Measurements from ENCODE around the gene RNF144B. TPM values are rescaled to one million over a fixed set of nuclear protein-coding genes. Genes with fewer than 3 reads are reported as not detected.

Gene RNF144B
- total RNA-seq, 1 experiment from 2014 or later: 2.3 TPM

- Histone ChIP-seq H3K4ac (ENCODE audit: low read depth, low read length) (no peak overlapping the region), H3K9me3 (ENCODE audit: control insufficient read depth, low read depth, low read length) (no peaks in the 10 kb centered on the region), H2AK5ac (ENCODE audit: insufficient read length, low read length) (no peak overlapping the region), H4K91ac (ENCODE audit: insufficient read length, low read depth, low read length) (no peak overlapping the region), H3K18ac (ENCODE audit: insufficient read length, low read depth, low read length) (no peak overlapping the region), H4K20me1 (ENCODE audit: control insufficient read depth, insufficient read depth, insufficient read length) (no peaks in the 10 kb centered on the region), H3K9ac (ENCODE audit: extremely low read depth, insufficient read length, low read length) (no peak overlapping the region), H3K27ac (ENCODE audit: insufficient read length, low read depth, low read length) (no peak overlapping the region), H4K5ac (ENCODE audit: insufficient read length, low read depth, low read length) (no peak overlapping the region), H2BK12ac (ENCODE audit: insufficient read length, low read depth, low read length) (no peak overlapping the region), H2BK20ac (ENCODE audit: low read depth, low read length, poor library complexity, severe bottlenecking) (no peak overlapping the region), H3K4me2 (ENCODE audit: insufficient read depth, insufficient read length, low read length) (no peak overlapping the region), H3K14ac (ENCODE audit: insufficient read depth, low read length) (no peak overlapping the region), H2BK5ac (ENCODE audit: insufficient read length, low read length) (no peak overlapping the region), H2BK15ac (ENCODE audit: low read depth, low read length) (no peak overlapping the region), H3K23me2 (ENCODE audit: insufficient read length, low read depth, low read length, poor library complexity, severe bottlenecking) (no peaks in the 10 kb centered on the region), H3K4me1 (ENCODE audit: insufficient read depth, low read length) (no peaks in the 10 kb centered on the region), H3K27me3 (ENCODE audit: insufficient read depth, low read length) (no peaks in the 10 kb centered on the region), H3K79me2 (ENCODE audit: insufficient read depth, low read length) (no peaks in the 10 kb centered on the region), H4K8ac (replicated peaks; ENCODE audit: insufficient read length, low read depth, low read length) (no peak overlapping the region), H3K79me1 (ENCODE audit: insufficient read depth, low read depth, low read length, poor library complexity, severe bottlenecking) (no peaks in the 10 kb centered on the region), H2BK120ac (ENCODE audit: low read depth, low read length, poor library complexity, severe bottlenecking) (no peak overlapping the region), H3K56ac (ENCODE audit: insufficient read length, low read depth, low read length) (no peak overlapping the region), H3K23ac (ENCODE audit: insufficient read length, low read depth, low read length) (no peak overlapping the region), H3T11ph (ENCODE audit: low read length) (no peak overlapping the region), H2AFZ (ENCODE audit: low read length) (no peak overlapping the region)
- Mint-ChIP-seq H3K27me3 (ENCODE audit: low read depth) (no peaks in the 10 kb centered on the region), H3K4me3 (no peak overlapping the region), H3K36me3 (ENCODE audit: insufficient read depth in 1 of 3, low read depth in 3 of 3) (no peaks in the 10 kb centered on the region), H3K9me3 (no peaks in the 10 kb centered on the region), H3K4me1 (no peaks in the 10 kb centered on the region), H3K27ac (no peak overlapping the region)
- TF ChIP-seq CTCF (conservative IDR thresholded peaks at IDR 0.05): no peak
- no CpG with 5 or more reads among the region's 2 CpGs for WGBS (ENCODE audit: extremely low coverage, insufficient read length, low lambda C conversion rate)
- no peak for DNase-seq
These were observed 59.6 kb downstream of the RNF144B start for GRCh38 chr6:18446771-18447170.

Measured in H9 (cell line).